ENCODE results near the gene ABCC1.

ABCC1 gene

DNA sequence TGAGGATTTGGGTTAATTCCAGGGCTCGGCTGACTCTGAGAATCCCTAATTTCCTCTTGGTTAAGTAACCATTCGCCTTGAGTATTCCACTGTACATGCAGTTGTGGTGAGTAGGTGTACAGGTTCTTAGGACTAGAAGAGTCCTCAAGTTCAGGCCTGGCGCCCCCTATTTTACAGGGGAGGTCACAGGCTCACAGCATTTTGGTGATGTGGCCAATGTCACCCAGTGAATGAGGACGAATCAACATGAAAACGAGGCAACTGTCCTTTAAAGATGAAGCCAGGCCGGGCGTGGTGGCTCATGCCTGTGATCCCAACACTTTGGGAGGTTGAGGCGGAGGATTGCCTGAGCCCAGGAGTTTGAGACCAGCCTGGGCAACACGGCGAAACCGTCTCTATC, 218.5 kb downstream of the ABCC1 start:
- H3K4me3 ChIP-seq (ENCODE audit: low read depth, low read length): no peak overlapping the region
- POLR2A ChIA-PET: no interaction called here
- no peak for DNase-seq (ENCODE audit: low read depth, low spot score)
- TF ChIP-seq CTCF (IDR thresholded peaks at IDR 0.05; ENCODE audit: insufficient read depth, low read length, missing control alignments): no peak
- CTCF ChIA-PET: no interaction called here

GRCh38 chr16:16168431-16168830, 219.0 kb downstream of the ABCC1 start:
- no peak overlapping the region for H3K4me3 ChIP-seq (ENCODE audit: low read depth, low read length)
- TF ChIP-seq CTCF (IDR thresholded peaks at IDR 0.05; ENCODE audit: insufficient read depth, low read length, missing control alignments): no peak
- no peak for DNase-seq (ENCODE audit: low read depth, low spot score)
- ChIA-PET POLR2A (no interaction called here), CTCF (no interaction called here)

DNA sequence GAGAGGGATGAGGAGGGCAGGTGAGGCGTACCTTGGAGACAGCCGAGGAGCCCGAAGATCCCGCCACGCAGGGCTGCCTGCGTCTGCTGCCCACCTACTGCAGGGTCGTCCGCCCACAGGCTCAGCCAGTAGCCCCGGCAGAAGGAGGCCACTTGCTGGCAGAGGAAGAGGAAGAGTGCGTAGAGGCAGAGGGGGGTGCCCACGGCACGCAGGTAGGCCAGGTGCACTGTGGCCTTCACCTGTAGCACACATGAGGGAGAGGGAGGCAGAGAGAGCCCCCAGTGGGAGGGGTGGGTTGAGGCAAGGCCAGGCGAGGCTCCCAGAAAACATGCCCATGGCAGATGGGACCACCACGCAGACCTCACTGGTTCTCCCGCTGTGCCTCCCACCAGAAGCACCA, 220.2 kb downstream of the ABCC1 start:
- POLR2A ChIA-PET: no interaction called here
- TF ChIP-seq CTCF (IDR thresholded peaks at IDR 0.05; ENCODE audit: insufficient read depth, low read length, missing control alignments): no peak
- no peak for DNase-seq (ENCODE audit: low read depth, low spot score)
- CTCF ChIA-PET: interaction anchor here (0.8 kb wide), 1 partner anchor 12 kb away, joined by 3 read pairs; no protein-coding TSS in a partner anchor
- no peak overlapping the region for H3K4me3 ChIP-seq (ENCODE audit: low read depth, low read length)

- no peak for TF ChIP-seq CTCF (IDR thresholded peaks at IDR 0.05; ENCODE audit: insufficient read depth, low read length, missing control alignments)
- CTCF ChIA-PET: interaction anchor here (0.8 kb wide), 1 partner anchor 14 kb away, joined by 3 read pairs; no protein-coding TSS in a partner anchor
- POLR2A ChIA-PET: no interaction called here
Measured at GRCh38 chr16:16171332-16171919, 222.0 kb downstream of the ABCC1 start.

GRCh38 chr16:16172991-16173390, 223.6 kb downstream of the ABCC1 start:
- ChIA-PET POLR2A (no interaction called here), CTCF (interaction anchor here (2.0 kb wide), 1 partner anchor 20 kb away, joined by 7 read pairs; no protein-coding TSS in a partner anchor)
- H3K4me3 ChIP-seq (ENCODE audit: low read depth, low read length): no peak overlapping the region
- no peak for TF ChIP-seq CTCF (IDR thresholded peaks at IDR 0.05; ENCODE audit: insufficient read depth, low read length, missing control alignments)
- no peak for DNase-seq (ENCODE audit: low read depth, low spot score)

More at GRCh38 chr16:16171332-16171919, 222.0 kb downstream of the ABCC1 start:
- no peak overlapping the region for H3K4me3 ChIP-seq (ENCODE audit: low read depth, low read length)
- DNase-seq (ENCODE audit: low read depth, low spot score): no peak

DNA sequence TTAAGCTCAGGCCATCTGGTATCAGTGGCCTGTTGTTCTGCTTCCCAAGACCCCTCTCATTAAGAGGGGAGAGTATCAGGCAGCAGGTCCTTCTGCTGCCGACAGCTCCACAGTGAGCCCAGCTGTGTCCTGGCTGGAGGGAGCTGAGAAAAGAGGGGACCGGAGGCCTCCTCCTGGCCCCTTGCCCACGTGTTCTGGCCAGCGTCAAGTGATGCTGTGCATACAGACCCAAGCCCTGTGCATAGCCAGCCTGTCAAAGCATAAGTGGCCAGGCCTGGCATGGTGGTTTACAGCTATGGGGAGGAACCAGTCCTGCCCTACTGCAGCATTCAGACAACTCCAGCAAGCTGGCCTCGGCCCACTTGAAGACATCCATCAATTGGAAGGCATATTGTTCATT, 225.9 kb downstream of the ABCC1 start:
- ChIA-PET CTCF (interaction anchor here (1.1 kb wide), 1 partner anchor 12 kb away, joined by 3 read pairs; no protein-coding TSS in a partner anchor), POLR2A (no interaction called here)
- TF ChIP-seq CTCF (IDR thresholded peaks at IDR 0.05; ENCODE audit: insufficient read depth, low read length, missing control alignments): no peak
- H3K4me3 ChIP-seq (ENCODE audit: low read depth, low read length): no peak overlapping the region
- DNase-seq (ENCODE audit: low read depth, low spot score): no peak
